ENCODE results near the gene CDC27. TPM values are rescaled to one million over a fixed set of nuclear protein-coding genes. Genes with fewer than 3 reads are reported as not detected.
"Not testable (repeated sequence)": the region's sequence is repeated elsewhere in the genome, so short reads cannot be mapped to it uniquely, and the experiment has no call there.

The CDC27 gene
- total and polyA plus RNA-seq, 2 of the 4 experiments (the other 2 are of a cell fraction), result 47.7 to 190 TPM

- H2AFZ ChIP-seq (replicated peaks; ENCODE audit: low read length, poor library complexity), result peak overlapping the region; percentile 66
- POLR2A ChIA-PET (ENCODE audit: unreplicated experiment), result no interaction called here
- peaks cover 20% of the 10 kb centered on the region for H3K4me1 ChIP-seq (ENCODE audit: control insufficient read depth, insufficient read depth, low read length)
- DNase-seq, result no peak
- no peaks in the 10 kb centered on the region for H3K36me3 ChIP-seq (ENCODE audit: control insufficient read depth, insufficient read depth, low read length)
- H4K20me1 ChIP-seq (ENCODE audit: insufficient read depth, low read length), result no peaks in the 10 kb centered on the region
- peak overlapping the region; percentile 96 for H3K56ac ChIP-seq (ENCODE audit: extremely low read depth, insufficient read depth, low read length)
- H3K79me1 ChIP-seq (ENCODE audit: low read depth in 1 of 2, low read length in 2 of 2), result peaks cover 0 to 6% of the 10 kb centered on the region in 2 experiments; a peak in 1 of 4 replicates
- dilution Hi-C loops (cut with HindIII; ENCODE audit: low sequenced_read_pairs, unreplicated experiment) (no loop called here), intact Hi-C loops (cut with micrococcal nuclease) (no loop called here), in situ Hi-C loops (cut with MboI; ENCODE audit: low sequenced_read_pairs) (loop anchor here (10.0 kb wide), 1 partner anchor 390 kb away; no protein-coding TSS in a partner anchor)
- H3K14ac ChIP-seq (replicated peaks; ENCODE audit: low read depth, low read length), result peak overlapping the region; percentile 93
- H3K9me3 ChIP-seq (ENCODE audit: control insufficient read depth, insufficient read depth, low read length), result no peaks in the 10 kb centered on the region
- peak overlapping the region; percentile 91 for H2BK15ac ChIP-seq (ENCODE audit: low read depth, low read length)
- peak overlapping the region; percentile 96 for H3K4ac ChIP-seq (ENCODE audit: low read depth, low read length)
- ATAC-seq (ENCODE audit: low read depth), result peak; percentile 12; the same call in 1 of the 2 replicates
- H2BK20ac ChIP-seq (ENCODE audit: low read depth, low read length), result peak overlapping the region; percentile 94
- peak overlapping the region; percentile 89 for H4K5ac ChIP-seq (ENCODE audit: low read depth, low read length)
- no peak for TF ChIP-seq RAD21 (IDR thresholded peaks at IDR 0.05; ENCODE audit: low read length)
- no peak for TF ChIP-seq RFX5 (IDR thresholded peaks at IDR 0.05; ENCODE audit: low read depth, low read length)
- no peak for TF ChIP-seq POLR2A (IDR thresholded peaks at IDR 0.05; ENCODE audit: low read depth, low read length)
- H3K18ac ChIP-seq (ENCODE audit: low read depth, low read length), result peak overlapping the region; percentile 91
- H3K4me2 ChIP-seq (ENCODE audit: low read depth, low read length), result peak overlapping the region; percentile 7; the same call in 1 of the 2 replicates
- H3K23ac ChIP-seq (ENCODE audit: low read depth, low read length), result peak overlapping the region; percentile 91
- H2BK5ac ChIP-seq (ENCODE audit: low read depth, low read length, poor library complexity, severe bottlenecking), result peak overlapping the region; percentile 92
- H3K9me1 ChIP-seq (ENCODE audit: insufficient read depth, low read length), result peaks cover 4% of the 10 kb centered on the region
- H2AK9ac ChIP-seq (replicated peaks; ENCODE audit: low read depth, low read length, poor library complexity), result peak overlapping the region; percentile 56
- peak overlapping the region; percentile 94 for H3K27ac ChIP-seq (ENCODE audit: insufficient read depth, low read length)
- H2BK120ac ChIP-seq (ENCODE audit: low read depth, low read length), result peak overlapping the region; percentile 96
- H4K8ac ChIP-seq (ENCODE audit: low read depth in 2 of 2, low read length in 2 of 2), result peak overlapping the region; percentile 97 to 98
- H4K91ac ChIP-seq (ENCODE audit: insufficient read depth, low read depth, low read length), result peak overlapping the region; percentile 98
- WGBS, 2 experiments (ENCODE audit: extremely low coverage in 2 of 2, insufficient read length in 1 of 2), result 40% methylated on average over 1 of the region's 1 CpG; no CpG with 5 or more reads in 1 of the 2 experiments
- no TSS peak for BruUV-seq (replicated peaks)
- peak overlapping the region; percentile 94 for H2AK5ac ChIP-seq (ENCODE audit: low read depth, low read length)
- H3K9ac ChIP-seq (ENCODE audit: low read depth, low read length), result peak overlapping the region; percentile 52
- no peaks in the 10 kb centered on the region for H3K27me3 ChIP-seq (ENCODE audit: control insufficient read depth, insufficient read depth, low read length)
- CTCF ChIA-PET, result no interaction called here
- H3K4me3 ChIP-seq (ENCODE audit: insufficient read depth, low read depth, low read length), result no peak overlapping the region
Observed at GRCh38 chr17:47224966-47225365, 35.9 kb upstream of the CDC27 start.

GRCh38 chr17:47224077-47224476 is 35.0 kb upstream of the CDC27 start:
- H2AFZ ChIP-seq (replicated peaks; ENCODE audit: low read length, poor library complexity); H3K18ac ChIP-seq (ENCODE audit: low read depth, low read length); H4K5ac ChIP-seq (ENCODE audit: low read depth, low read length); ATAC-seq (ENCODE audit: low read depth); H3K36me3 ChIP-seq (ENCODE audit: control insufficient read depth, insufficient read depth, low read length); H3K9me1 ChIP-seq (ENCODE audit: insufficient read depth, low read length); H3K9ac ChIP-seq (ENCODE audit: low read depth, low read length); H4K20me1 ChIP-seq (ENCODE audit: insufficient read depth, low read length); H3K56ac ChIP-seq (ENCODE audit: extremely low read depth, insufficient read depth, low read length); H2AK9ac ChIP-seq (replicated peaks; ENCODE audit: low read depth, low read length, poor library complexity); H2BK5ac ChIP-seq (ENCODE audit: low read depth, low read length, poor library complexity, severe bottlenecking); H3K23ac ChIP-seq (ENCODE audit: low read depth, low read length); H3K27ac ChIP-seq (ENCODE audit: insufficient read depth, low read length); POLR2A ChIA-PET (ENCODE audit: unreplicated experiment); H3K14ac ChIP-seq (replicated peaks; ENCODE audit: low read depth, low read length); H3K9me3 ChIP-seq (ENCODE audit: control insufficient read depth, insufficient read depth, low read length); BruUV-seq (replicated peaks); dilution Hi-C loops (cut with HindIII; ENCODE audit: low sequenced_read_pairs, unreplicated experiment); CTCF ChIA-PET; H3K27me3 ChIP-seq (ENCODE audit: control insufficient read depth, insufficient read depth, low read length); H3K79me1 ChIP-seq (ENCODE audit: low read depth in 1 of 2, low read length in 2 of 2); H3K4me2 ChIP-seq (ENCODE audit: low read depth, low read length); H3K4me3 ChIP-seq (ENCODE audit: insufficient read depth, low read depth, low read length); intact Hi-C loops (cut with micrococcal nuclease); DNase-seq: not testable (repeated sequence)
- Histone ChIP-seq H3K4ac (ENCODE audit: low read depth, low read length) (peak overlapping the region; percentile 96; the same call in 1 of the 2 replicates), H2BK120ac (ENCODE audit: low read depth, low read length) (peak overlapping the region; percentile 96; the same call in 1 of the 2 replicates), H3K4me1 (ENCODE audit: control insufficient read depth, insufficient read depth, low read length) (peaks cover 17% of the 10 kb centered on the region), H2BK15ac (ENCODE audit: low read depth, low read length) (peak overlapping the region; percentile 91; the same call in 2 of the 3 replicates), H2AK5ac (ENCODE audit: low read depth, low read length) (peak overlapping the region; percentile 94; the same call in 1 of the 2 replicates), H4K91ac (ENCODE audit: insufficient read depth, low read depth, low read length) (peak overlapping the region; percentile 98; the same call in 1 of the 2 replicates), H4K8ac (ENCODE audit: low read depth in 2 of 2, low read length in 2 of 2) (peak overlapping the region in 1 of 2 experiments; percentile 98; a peak in 1 of 4 replicates), H2BK20ac (ENCODE audit: low read depth, low read length) (peak overlapping the region; percentile 94; the same call in 1 of the 2 replicates)
- no CpG with 5 or more reads among the region's 2 CpGs for WGBS, 2 experiments (ENCODE audit: extremely low coverage in 2 of 2, insufficient read length in 1 of 2)
- in situ Hi-C loops (cut with MboI; ENCODE audit: low sequenced_read_pairs), result loop anchor here (10.0 kb wide), 1 partner anchor 391 kb away; no protein-coding TSS in a partner anchor
